Measurements from ENCODE around the gene INPP5F.

INPP5F gene

GRCh38 chr10:119734396-119735332, 8.8 kb downstream of the INPP5F start:
- no peak overlapping the region for H3K4me3 ChIP-seq (ENCODE audit: low read length)
- H3K9ac ChIP-seq (ENCODE audit: low read depth, low read length) = no peak overlapping the region
- no peaks in the 10 kb centered on the region for H3K9me3 ChIP-seq (replicated peaks; ENCODE audit: low read length)
- H3K36me3 ChIP-seq (ENCODE audit: insufficient read depth, low read length) = no peaks in the 10 kb centered on the region
- peaks cover 34% of the 10 kb centered on the region for H3K4me1 ChIP-seq (ENCODE audit: control insufficient read depth, insufficient read depth, low read length)
- H3K4me2 ChIP-seq (ENCODE audit: low read length) = peak overlapping the region; percentile 22
- no peaks in the 10 kb centered on the region for H3K27me3 ChIP-seq (ENCODE audit: control insufficient read depth, insufficient read depth, low read length)

GRCh38 chr10:119735451-119735850, 9.6 kb downstream of the INPP5F start:
- no peaks in the 10 kb centered on the region for H3K27me3 ChIP-seq (ENCODE audit: control insufficient read depth, insufficient read depth, low read length)
- H3K4me2 ChIP-seq (ENCODE audit: low read length) = no peak overlapping the region
- H3K4me1 ChIP-seq (ENCODE audit: control insufficient read depth, insufficient read depth, low read length) = peaks cover 34% of the 10 kb centered on the region
- no peak overlapping the region for H3K4me3 ChIP-seq (ENCODE audit: low read length)
- H3K9ac ChIP-seq (ENCODE audit: low read depth, low read length) = no peak overlapping the region
- no peaks in the 10 kb centered on the region for H3K36me3 ChIP-seq (ENCODE audit: insufficient read depth, low read length)
- no peaks in the 10 kb centered on the region for H3K9me3 ChIP-seq (replicated peaks; ENCODE audit: low read length)

- Histone ChIP-seq H3K9me3 (replicated peaks; ENCODE audit: low read length) (no peaks in the 10 kb centered on the region), H3K4me3 (ENCODE audit: low read length) (no peak overlapping the region), H3K36me3 (ENCODE audit: insufficient read depth, low read length) (no peaks in the 10 kb centered on the region), H3K4me1 (ENCODE audit: control insufficient read depth, insufficient read depth, low read length) (peaks cover 34% of the 10 kb centered on the region), H3K4me2 (ENCODE audit: low read length) (no peak overlapping the region), H3K27me3 (ENCODE audit: control insufficient read depth, insufficient read depth, low read length) (no peaks in the 10 kb centered on the region), H3K9ac (ENCODE audit: low read depth, low read length) (no peak overlapping the region)
Measured at GRCh38 chr10:119736220-119736619, 10.4 kb downstream of the INPP5F start.

GRCh38 chr10:119737039-119737663, 11.3 kb downstream of the INPP5F start:
- H3K4me3 ChIP-seq (ENCODE audit: low read length) = no peak overlapping the region
- peak overlapping the region; percentile 57 for H3K9ac ChIP-seq (ENCODE audit: low read depth, low read length)
- H3K4me2 ChIP-seq (ENCODE audit: low read length) = peak overlapping the region; percentile 62
- H3K9me3 ChIP-seq (replicated peaks; ENCODE audit: low read length) = no peaks in the 10 kb centered on the region
- H3K27me3 ChIP-seq (ENCODE audit: control insufficient read depth, insufficient read depth, low read length) = no peaks in the 10 kb centered on the region
- no peaks in the 10 kb centered on the region for H3K36me3 ChIP-seq (ENCODE audit: insufficient read depth, low read length)
- H3K4me1 ChIP-seq (ENCODE audit: control insufficient read depth, insufficient read depth, low read length) = peaks cover 34% of the 10 kb centered on the region

GRCh38 chr10:119737823-119738222, 12.0 kb downstream of the INPP5F start:
- peak overlapping the region; percentile 30 for H3K4me3 ChIP-seq (ENCODE audit: low read length)
- H3K9ac ChIP-seq (ENCODE audit: low read depth, low read length) = peak overlapping the region; percentile 57
- H3K4me1 ChIP-seq (ENCODE audit: control insufficient read depth, insufficient read depth, low read length) = peaks cover 34% of the 10 kb centered on the region
- no peaks in the 10 kb centered on the region for H3K27me3 ChIP-seq (ENCODE audit: control insufficient read depth, insufficient read depth, low read length)
- H3K9me3 ChIP-seq (replicated peaks; ENCODE audit: low read length) = no peaks in the 10 kb centered on the region
- H3K4me2 ChIP-seq (ENCODE audit: low read length) = peak overlapping the region; percentile 62
- H3K36me3 ChIP-seq (ENCODE audit: insufficient read depth, low read length) = no peaks in the 10 kb centered on the region

- H3K27me3 ChIP-seq (ENCODE audit: control insufficient read depth, insufficient read depth, low read length) = no peaks in the 10 kb centered on the region
- no peak overlapping the region for H3K9ac ChIP-seq (ENCODE audit: low read depth, low read length)
- no peak overlapping the region for H3K4me2 ChIP-seq (ENCODE audit: low read length)
- no peak overlapping the region for H3K4me3 ChIP-seq (ENCODE audit: low read length)
- H3K9me3 ChIP-seq (replicated peaks; ENCODE audit: low read length) = no peaks in the 10 kb centered on the region
- H3K4me1 ChIP-seq (ENCODE audit: control insufficient read depth, insufficient read depth, low read length) = peaks cover 45% of the 10 kb centered on the region
- no peaks in the 10 kb centered on the region for H3K36me3 ChIP-seq (ENCODE audit: insufficient read depth, low read length)
Measured at GRCh38 chr10:119738962-119739361, 13.1 kb downstream of the INPP5F start.

GRCh38 chr10:119740096-119740495, 14.2 kb downstream of the INPP5F start:
- H3K27me3 ChIP-seq (ENCODE audit: control insufficient read depth, insufficient read depth, low read length) = no peaks in the 10 kb centered on the region
- H3K36me3 ChIP-seq (ENCODE audit: insufficient read depth, low read length) = no peaks in the 10 kb centered on the region
- peaks cover 36% of the 10 kb centered on the region for H3K4me1 ChIP-seq (ENCODE audit: control insufficient read depth, insufficient read depth, low read length)
- H3K9me3 ChIP-seq (replicated peaks; ENCODE audit: low read length) = no peaks in the 10 kb centered on the region
- no peak overlapping the region for H3K4me2 ChIP-seq (ENCODE audit: low read length)
- no peak overlapping the region for H3K9ac ChIP-seq (ENCODE audit: low read depth, low read length)
- H3K4me3 ChIP-seq (ENCODE audit: low read length) = no peak overlapping the region

GRCh38 chr10:119742947-119743648, 17.2 kb downstream of the INPP5F start:
- Histone ChIP-seq H3K9me3 (replicated peaks; ENCODE audit: low read length) (no peaks in the 10 kb centered on the region), H3K4me3 (ENCODE audit: low read length) (no peak overlapping the region), H3K27me3 (ENCODE audit: control insufficient read depth, insufficient read depth, low read length) (no peaks in the 10 kb centered on the region), H3K36me3 (ENCODE audit: insufficient read depth, low read length) (no peaks in the 10 kb centered on the region), H3K4me1 (ENCODE audit: control insufficient read depth, insufficient read depth, low read length) (peaks cover 18% of the 10 kb centered on the region), H3K9ac (ENCODE audit: low read depth, low read length) (no peak overlapping the region), H3K4me2 (ENCODE audit: low read length) (peak overlapping the region; percentile 55)

GRCh38 chr10:119747940-119748339, 22.1 kb downstream of the INPP5F start:
- no peak overlapping the region for H3K9ac ChIP-seq (ENCODE audit: low read depth, low read length)
- H3K4me3 ChIP-seq (ENCODE audit: low read length) = no peak overlapping the region
- H3K27me3 ChIP-seq (ENCODE audit: control insufficient read depth, insufficient read depth, low read length) = no peaks in the 10 kb centered on the region
- H3K36me3 ChIP-seq (ENCODE audit: insufficient read depth, low read length) = no peaks in the 10 kb centered on the region
- H3K4me2 ChIP-seq (ENCODE audit: low read length) = no peak overlapping the region
- no peaks in the 10 kb centered on the region for H3K9me3 ChIP-seq (replicated peaks; ENCODE audit: low read length)
- H3K4me1 ChIP-seq (ENCODE audit: control insufficient read depth, insufficient read depth, low read length) = peaks cover 11% of the 10 kb centered on the region

- Histone ChIP-seq H3K4me1 (ENCODE audit: control insufficient read depth, insufficient read depth, low read length) (peaks cover 2% of the 10 kb centered on the region), H3K9me3 (replicated peaks; ENCODE audit: low read length) (no peaks in the 10 kb centered on the region), H3K36me3 (ENCODE audit: insufficient read depth, low read length) (no peaks in the 10 kb centered on the region), H3K4me3 (ENCODE audit: low read length) (no peak overlapping the region), H3K27me3 (ENCODE audit: control insufficient read depth, insufficient read depth, low read length) (no peaks in the 10 kb centered on the region), H3K4me2 (ENCODE audit: low read length) (no peak overlapping the region), H3K9ac (ENCODE audit: low read depth, low read length) (no peak overlapping the region)
Measured at GRCh38 chr10:119748871-119749270, 23.0 kb downstream of the INPP5F start.

- Histone ChIP-seq H3K4me2 (ENCODE audit: low read length) (no peak overlapping the region), H3K9ac (ENCODE audit: low read depth, low read length) (no peak overlapping the region), H3K36me3 (ENCODE audit: insufficient read depth, low read length) (no peaks in the 10 kb centered on the region), H3K4me1 (ENCODE audit: control insufficient read depth, insufficient read depth, low read length) (no peaks in the 10 kb centered on the region), H3K4me3 (ENCODE audit: low read length) (no peak overlapping the region), H3K27me3 (ENCODE audit: control insufficient read depth, insufficient read depth, low read length) (no peaks in the 10 kb centered on the region), H3K9me3 (replicated peaks; ENCODE audit: low read length) (no peaks in the 10 kb centered on the region)
Measured at GRCh38 chr10:119749455-119749854, 23.6 kb downstream of the INPP5F start.
